ENCODE measurements around the gene RHOF.

Gene RHOF, protein sequence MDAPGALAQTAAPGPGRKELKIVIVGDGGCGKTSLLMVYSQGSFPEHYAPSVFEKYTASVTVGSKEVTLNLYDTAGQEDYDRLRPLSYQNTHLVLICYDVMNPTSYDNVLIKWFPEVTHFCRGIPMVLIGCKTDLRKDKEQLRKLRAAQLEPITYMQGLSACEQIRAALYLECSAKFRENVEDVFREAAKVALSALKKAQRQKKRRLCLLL

DNA sequence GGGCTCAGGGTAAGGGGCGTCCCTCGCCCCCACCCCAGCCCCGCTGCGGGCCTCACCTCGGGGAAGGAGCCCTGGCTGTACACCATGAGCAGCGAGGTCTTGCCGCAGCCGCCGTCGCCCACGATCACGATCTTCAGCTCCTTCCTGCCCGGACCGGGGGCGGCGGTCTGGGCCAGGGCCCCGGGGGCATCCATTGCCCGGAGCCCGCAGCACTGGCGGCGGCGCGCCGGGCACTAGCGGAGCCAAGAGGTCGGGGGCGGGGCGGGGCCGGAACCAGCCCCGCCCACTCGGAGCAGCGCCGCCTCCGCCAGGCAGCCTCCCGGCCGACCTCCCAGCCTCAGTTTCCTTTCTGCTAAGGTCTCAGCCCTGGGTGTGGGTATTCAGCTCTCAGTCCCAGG is at the start of gene RHOF:
Gene RHOF (minus strand): TSS at position 249 of the 398 bp plus-strand sequence. CDS start 55 bp downstream, at position 194.
- peak; percentile 71 for DNase-seq (ENCODE audit: low spot score)

DNA sequence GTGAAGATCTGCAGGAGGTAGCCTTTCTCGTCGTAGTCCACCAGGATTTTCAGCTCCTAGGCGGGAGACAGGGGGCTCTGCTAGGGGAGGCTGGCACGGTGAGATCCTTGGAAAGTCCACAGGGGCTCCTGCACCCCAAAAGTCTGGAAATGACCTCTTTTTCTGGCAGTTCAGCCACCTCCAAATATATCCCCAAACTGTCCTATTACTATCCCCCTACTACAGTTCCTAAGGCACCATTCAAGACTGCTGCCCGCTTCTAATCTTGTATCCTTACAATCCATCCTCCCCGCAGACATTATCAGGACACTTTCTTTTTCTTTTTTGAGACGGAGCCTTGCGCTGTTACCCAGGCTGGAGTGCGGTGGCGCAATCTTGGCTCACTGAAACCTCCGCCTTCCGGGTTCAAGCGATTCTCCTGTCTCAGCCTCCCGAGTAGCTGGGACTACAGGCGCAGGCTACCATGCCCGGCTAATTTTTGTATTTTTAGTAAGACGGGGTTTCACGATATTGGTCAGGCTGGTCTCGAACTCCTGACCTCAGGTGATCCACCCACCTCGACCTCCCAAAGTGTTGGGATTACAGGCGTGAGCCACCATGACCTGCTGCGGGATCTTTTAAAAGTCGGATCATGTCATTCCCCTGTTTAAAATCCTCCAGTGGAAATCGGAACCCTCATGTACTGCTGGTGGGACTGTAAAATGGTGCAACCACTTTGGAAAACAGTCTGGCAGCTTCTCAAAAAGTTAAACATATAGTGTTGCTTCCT is 46.7 kb upstream of the RHOF start:
- DNase-seq (ENCODE audit: low spot score) = no peak

DNA sequence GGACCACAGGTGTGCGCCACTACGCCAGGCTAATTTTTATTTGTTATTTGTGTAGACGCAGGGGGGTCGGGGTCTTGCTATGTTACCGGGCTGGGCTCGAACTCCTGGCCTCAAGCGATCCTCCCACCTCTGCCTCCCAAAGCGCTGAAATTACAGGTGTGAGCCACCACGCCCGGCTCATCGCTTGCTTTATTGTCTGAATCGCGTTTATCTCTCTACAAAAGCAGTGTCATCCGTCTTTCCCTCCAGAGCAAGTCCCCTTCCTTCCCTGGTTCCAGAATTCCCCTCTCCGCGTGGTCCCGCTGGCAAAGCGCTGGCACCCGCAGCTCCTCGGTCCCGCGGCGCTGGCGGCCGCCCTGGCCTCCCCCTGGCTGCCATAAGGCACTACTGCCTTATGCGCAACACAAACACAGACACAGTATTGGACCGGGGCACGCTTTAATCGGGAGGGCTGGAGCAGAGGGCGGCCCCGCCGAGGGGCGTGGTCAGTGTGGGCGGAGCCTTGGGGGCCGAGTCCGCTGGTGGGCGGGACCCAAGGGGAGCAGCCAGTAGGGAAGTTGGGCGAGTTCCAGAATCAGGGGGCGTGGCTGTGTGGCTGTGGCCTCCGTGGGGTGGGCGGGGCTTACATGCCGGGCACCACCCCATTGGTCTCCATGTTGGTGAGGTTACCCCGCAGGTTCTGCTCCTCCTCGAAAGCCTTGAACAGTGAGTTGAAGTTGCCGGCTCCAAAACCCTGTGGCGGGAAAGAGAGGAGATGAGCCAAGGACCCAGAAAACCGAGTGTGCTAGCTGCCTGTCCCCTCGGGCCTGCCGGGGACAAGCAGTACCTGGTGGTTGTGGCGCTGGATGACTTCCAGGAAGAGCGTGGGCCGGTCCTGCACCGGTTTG is 45.9 kb upstream of the RHOF start:
- peak; percentile 100 for DNase-seq (ENCODE audit: low spot score)

DNA sequence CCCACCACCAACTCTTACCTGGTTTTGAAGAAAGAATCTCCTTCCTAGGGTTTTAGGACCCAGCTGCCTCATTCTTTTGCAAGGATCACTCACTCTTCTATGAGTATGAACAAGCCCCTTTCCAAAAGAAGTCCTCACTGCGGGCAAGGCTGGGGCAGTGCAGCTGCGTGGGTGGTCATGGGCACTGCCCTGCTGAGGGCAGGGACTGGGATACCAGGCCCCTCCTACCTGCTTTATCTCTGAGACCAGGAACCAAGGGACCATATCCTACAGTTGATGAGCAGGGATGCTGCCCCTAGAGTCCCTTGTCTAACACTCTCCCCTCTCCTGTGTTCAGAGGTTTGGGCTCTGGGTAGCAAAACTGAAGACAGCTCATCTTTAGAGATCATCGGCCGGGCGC is 44.6 kb upstream of the RHOF start:
- DNase-seq (ENCODE audit: low spot score) = peak; percentile 76

DNA sequence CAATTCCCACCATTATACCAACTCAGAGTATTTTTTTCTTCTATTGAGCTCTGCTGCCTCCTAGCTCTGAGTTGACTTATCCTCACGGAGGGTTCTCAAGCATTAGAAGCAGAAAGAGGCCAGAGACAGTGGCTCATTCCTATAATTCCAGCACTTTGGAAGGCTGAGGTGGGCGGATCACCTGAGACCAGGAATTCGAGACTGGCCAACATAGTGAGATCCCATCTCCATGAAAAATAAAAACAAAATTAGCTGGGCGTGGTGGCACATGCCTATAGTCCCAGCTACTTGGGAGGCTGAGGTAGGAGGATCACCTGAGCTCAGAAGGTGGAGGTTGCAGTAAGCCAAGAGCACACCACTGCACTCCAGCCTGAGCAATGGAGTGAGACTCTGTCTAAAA is 44.2 kb upstream of the RHOF start:
- no peak for DNase-seq (ENCODE audit: low spot score)

DNA sequence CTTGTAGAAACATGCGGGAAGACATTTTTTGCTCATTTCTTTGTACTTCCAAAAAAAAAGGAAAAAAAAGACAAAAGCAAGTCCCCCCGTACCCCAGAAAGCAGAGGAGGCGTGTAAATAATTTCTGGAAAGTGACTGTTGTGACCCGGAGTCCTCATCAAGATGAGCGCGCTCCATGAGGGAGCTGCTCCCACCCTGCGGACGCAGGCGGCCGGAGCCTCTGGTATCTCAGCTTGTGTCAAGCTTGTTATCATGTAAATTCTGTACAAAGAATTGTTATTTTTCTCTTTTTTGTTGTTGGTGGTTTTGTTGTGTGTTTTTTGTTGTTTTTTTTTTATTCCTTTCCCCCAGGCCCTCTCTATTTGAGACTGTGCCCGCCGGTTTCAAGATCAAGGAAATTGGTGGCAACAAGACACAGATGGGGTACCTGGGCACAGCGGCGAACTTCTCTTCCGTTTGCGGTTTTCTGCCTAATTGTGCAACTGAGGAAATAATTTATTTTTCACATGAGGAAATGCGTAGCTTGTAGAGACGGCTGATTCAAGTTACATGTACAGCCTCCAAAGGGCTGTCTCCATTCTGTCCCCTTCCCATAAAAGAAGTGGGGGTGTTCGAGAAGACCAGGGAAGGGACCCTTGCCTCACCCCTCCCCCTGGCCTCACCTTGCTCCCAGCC is 38.2 kb upstream of the RHOF start:
- no peak for DNase-seq (ENCODE audit: low spot score)

DNA sequence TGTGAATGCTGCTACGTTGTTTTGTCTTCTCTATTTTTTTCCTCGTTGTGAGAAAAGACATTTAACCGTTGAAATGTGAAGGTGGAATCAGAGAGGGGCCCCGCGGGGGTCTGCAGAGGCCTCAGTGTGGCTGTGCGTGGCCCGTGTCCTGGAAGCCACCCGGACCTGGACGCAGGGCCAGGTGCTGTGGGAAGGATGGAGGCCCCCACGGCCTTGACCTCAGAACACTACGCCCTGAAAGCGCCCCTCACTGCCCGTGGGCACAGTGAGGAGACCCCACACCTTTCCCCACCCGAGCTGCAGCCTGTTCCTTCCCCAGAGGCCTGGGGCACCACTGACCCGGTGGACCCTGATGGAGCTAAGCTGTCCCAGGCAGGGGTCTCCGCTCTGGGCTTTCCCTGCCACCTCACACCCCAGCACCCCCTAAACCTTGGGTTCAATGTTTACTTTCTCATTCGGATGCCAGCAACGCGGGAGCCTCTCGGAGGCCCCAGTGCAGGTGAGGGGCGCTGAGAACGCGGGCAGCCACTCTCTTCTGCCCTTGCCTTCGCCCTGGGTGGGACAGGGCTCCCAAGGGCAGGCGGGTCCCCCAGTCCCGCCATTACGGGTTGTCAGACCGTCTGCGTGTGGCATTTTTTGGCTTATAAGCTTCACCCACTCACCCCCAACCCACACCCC is 37.2 kb upstream of the RHOF start:
- no peak for DNase-seq (ENCODE audit: low spot score)

DNA sequence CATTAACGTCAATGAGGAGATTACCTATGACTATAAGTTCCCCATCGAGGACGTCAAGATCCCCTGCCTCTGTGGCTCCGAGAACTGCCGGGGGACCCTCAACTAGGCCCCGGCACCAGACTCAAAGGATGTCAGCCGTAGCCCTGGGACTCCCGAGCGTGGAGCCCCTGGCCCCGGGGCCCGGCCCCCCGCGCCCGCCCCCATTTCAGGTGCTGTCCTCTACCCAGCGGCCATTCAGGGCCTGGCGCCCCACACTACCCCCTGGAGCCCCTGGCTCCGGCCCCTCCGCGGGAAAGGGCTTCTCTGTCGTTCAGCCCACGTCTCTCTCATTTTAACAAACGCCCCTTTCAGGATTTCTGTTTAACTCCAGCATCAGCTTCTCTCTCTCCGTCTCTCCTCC is 36.6 kb upstream of the RHOF start:
- DNase-seq (ENCODE audit: low spot score) = no peak

DNA sequence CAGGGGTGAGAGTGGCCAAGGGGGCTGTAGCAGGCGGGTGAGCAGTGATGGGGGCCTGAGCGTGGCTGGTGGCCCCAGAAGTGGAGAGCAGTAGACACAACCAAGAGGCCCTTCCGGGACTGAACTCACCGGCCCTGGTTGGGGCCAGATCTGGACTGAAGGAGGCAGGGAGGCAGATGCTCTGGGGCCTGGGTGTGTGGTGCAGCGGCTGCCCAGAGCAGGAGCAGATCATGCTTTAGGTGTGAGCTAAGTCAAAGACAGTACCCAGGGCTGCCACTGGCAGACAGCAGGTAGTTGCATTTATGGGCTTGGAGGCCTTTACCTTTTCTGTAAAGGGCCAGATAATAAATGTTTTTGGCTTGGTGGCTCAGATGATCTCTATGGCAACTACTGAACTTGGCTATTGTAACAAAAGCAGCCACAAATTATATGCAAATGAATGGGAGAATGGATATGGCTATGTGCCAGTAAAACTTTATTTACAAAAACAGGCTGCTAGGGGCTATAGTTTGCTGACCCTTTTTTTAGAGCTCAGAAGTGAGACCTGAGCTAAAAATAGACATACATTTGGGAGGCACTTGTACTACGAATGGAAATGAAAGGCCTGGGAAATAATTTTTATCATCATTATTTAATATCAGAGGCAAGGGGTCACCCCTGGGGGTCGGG is 35.9 kb upstream of the RHOF start:
- DNase-seq (ENCODE audit: low spot score) = no peak

DNA sequence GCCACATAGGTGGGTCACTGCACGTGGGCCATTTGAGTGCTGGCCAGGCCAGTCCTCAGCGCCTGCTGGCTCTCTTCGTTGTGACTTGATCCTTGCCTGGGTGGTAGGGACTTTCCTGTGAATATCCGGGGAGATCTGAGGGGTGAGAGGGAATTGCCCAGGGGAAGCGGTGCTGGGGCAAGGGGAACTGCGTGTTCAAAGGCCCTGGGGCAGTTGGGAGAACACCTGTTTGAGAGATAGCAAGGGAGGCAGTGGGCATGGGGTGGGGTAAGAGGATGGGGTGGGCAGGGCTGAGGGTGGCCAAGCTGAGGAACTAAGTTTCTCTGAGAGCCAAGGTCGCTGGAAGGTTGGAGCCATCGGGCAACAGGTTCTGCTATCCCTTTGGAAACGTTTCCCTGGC is 35.3 kb upstream of the RHOF start:
- DNase-seq (ENCODE audit: low spot score) = no peak

DNA sequence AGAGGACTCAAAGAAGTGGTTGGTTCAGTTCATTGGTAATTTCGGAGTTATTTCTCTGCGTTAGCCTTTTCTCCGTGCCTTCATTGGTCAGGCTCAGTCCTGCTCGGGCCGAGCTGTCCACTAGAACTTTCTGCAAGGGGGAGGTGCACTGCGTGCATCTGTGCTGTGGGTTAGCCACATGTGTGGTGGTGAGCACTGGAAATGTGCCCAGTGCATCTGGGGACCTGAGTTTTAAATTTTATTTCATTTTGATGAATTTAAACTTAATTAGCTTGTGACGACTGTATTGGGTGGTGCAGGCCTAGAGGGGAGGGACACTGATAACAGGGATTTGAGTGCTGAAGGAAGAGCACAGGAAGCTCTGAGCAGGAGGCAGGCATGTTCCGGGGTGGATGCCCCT is 34.8 kb upstream of the RHOF start:
- DNase-seq (ENCODE audit: low spot score) = no peak

DNA sequence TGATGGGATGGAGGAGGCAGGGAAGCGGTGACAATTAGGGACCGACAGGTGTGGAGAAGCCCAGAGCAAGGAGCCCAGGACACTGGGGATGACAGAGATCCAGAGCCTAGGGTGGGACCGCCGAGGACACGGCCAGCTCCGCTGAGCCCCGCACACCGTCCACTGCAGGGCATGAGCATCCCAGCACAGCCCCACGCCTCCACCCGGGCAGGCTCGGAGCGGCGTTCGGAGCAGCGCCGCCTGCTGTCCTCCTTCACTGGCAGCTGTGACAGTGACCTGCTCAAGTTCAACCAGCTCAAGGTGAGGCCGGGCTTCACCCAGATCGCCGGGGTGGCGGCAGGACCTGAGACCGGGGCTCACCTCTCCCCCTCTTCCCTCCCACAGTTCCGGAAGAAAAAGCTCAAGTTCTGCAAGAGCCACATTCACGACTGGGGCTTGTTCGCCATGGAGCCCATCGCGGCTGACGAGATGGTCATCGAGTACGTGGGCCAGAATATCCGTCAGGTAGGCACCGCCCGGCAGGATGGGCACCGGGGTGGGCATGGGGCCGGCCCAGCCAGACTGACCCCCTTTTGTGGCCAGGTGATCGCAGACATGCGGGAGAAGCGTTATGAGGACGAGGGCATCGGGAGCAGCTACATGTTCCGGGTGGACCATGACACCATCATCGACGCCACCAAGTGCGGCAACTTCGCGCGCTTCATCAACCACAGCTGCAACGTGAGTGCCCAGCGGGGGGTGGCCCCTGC is 34.0 kb upstream of the RHOF start:
- DNase-seq (ENCODE audit: low spot score) = no peak

DNA sequence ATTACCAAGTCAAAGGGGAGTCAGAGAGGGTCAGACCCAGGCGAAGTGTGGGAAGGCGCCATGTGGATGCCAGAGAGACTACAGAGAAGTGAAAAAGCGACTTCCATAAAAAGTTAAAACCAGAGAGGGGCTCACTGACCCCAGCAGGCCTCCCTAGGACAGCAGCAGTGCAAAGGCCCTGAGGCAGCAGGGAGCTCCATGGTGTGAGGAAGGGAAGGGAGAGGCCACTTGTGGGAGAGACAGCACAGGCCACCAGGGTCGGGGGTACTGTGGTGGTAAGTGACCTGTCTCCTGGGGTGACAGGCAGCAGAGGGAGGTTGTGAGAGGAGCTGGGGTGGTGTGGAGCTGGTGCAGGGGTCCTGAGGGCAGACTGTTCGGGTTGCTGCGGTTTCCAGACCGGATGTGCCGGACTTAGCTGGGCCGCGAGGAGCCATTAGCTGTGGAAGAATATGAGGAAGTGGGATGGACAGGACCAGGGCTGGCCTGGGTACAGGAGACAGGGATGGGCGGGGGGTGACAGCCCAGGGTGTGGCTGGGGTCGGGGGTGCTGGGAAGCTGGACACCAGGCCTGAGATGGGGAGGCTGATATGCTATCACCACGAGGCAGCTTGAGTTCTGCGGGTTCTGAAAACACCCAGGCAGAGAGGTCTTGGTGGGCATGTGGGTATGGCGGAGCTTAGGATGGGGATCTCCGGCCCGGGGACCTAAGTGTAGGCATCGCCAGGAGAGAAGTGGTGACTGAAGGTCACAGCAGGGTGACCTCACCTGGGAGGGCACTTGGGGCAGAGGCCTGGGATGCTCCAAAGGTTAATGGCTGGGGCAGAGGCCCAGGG is 33.0 kb upstream of the RHOF start:
- no peak for DNase-seq (ENCODE audit: low spot score)

DNA sequence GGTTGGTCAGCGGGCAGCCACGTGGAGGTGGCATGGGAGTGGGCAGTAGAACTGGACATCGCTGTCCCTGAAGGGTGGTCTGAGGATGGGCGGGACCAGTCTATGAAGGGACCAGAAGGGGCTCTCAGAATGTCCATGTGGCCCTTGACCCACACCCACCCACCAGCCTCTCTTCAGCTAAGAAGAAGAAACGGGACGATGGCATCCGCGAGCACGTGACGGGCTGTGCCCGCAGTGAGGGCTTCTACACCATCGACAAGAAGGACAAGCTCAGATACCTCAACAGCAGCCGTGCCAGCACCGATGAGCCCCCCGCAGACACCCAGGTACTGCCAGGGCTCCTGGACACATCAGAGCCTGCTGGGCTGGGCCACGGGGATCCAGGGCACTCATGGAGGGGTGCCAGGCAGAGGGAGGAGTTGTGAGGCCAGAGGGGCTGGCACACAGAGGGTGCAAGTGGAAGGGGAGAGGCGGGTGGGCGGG is 31.6 kb upstream of the RHOF start:
- no peak for DNase-seq (ENCODE audit: low spot score)

DNA sequence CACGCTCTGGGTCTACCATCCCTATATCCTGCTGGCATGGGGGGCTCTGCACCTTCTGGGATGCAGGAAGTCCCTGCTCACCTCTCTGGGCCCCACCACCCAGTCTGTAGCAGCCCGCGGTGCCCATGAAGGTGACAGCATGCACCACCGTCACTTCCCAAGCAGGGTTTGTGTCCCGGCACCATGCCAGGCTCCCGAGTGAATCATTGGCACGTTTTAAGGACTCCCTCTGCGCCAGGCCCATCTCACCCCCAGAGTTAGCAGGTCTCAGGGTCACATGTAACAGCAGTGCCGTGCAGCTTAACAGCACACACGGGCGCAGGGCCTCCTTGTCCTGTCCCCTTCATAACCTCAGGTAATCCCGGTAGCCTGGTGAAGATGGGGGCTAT is 30.2 kb upstream of the RHOF start:
- no peak for DNase-seq (ENCODE audit: low spot score)

DNA sequence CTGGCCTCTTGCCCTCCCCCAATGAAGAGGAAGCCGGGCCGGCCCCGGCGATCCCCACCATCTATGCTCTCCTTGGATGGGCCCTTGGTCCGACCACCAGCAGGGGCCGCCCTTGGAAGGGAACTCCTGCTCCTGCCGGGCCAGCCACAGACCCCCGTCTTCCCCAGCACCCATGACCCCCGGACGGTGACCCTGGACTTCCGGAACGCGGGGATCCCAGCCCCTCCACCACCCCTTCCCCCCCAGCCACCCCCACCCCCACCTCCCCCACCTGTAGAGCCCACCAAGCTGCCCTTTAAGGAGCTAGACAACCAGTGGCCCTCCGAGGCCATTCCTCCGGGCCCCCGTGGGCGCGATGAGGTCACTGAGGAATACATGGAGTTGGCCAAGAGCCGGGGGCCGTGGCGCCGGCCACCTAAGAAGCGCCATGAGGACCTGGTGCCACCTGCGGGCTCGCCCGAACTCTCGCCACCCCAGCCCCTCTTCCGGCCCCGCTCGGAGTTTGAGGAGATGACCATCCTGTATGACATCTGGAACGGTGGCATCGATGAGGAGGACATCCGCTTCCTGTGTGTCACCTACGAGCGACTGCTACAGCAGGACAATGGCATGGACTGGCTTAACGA is 29.7 kb upstream of the RHOF start:
- DNase-seq (ENCODE audit: low spot score) = no peak

DNA sequence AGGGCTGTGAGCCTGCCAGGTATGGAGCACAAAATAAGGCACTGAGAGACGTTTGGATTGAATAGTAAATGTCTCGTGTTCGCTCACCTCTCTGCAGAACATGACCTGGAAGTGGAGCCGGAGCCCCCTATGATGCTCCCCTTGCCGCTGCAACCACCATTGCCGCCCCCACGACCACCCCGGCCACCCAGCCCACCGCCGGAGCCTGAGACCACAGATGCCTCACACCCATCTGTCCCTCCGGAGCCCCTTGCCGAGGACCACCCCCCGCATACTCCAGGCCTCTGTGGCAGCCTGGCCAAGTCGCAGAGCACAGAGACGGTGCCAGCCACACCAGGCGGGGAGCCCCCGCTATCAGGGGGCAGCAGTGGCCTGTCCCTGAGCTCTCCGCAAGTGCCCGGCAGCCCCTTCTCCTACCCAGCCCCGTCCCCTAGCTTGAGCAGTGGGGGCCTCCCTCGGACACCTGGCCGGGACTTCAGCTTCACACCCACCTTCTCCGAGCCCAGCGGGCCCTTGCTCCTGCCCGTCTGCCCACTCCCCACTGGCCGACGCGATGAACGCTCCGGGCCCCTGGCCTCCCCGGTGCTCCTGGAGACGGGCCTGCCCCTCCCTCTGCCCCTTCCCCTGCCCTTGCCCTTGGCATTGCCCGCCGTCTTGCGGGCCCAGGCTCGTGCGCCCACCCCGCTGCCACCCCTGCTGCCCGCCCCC is 29.1 kb upstream of the RHOF start:
- no peak for DNase-seq (ENCODE audit: low spot score)

DNA sequence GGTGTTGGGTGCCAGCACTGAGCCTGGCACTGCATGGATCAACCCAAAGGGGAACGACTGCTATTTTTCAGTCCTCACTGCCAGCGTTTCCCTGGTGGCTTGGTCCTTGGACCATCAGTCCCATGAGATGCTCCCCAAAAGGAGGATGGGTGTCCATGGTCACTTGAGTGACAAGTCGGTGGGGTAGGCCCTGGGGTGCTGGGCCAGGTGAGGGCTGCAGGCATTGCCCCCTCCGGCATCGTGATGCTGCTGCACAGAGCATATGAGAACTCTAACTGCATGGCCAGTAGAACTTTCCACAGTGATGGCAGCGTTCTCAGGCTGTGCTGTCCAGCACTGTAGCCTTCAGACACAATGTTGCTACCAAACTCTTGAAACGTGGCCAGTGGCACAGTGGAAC is 26.6 kb upstream of the RHOF start:
- DNase-seq (ENCODE audit: low spot score) = no peak

Measured in hematopoietic multipotent progenitor cell treated with erythropoietin and hydrocortisone succinate and interleukin-3 and kit ligand, for 15 days (in vitro differentiated cells).